ENCODE measurements around the gene GALNT13.

Gene GALNT13

DNA sequence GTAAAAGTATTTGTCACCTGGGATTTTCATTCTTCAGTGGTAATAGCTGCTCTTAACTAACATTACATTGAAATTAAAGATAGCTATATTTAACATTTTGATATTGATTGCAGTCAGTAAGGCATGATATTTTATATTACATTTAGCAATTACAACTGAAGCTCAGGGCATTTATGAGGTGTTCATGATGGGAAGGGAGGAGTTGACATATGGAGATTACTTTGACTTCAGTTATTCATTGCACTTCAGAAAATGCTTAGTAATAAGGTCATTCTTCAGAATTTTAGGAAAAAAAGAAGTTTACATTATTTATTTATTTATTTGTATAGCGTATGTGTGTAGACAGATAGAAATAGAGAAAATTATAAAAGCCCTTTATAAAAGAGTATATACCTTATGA is 352.0 kb downstream of the GALNT13 start:
- DNase-seq (ENCODE audit: low spot score), result no peak

DNA sequence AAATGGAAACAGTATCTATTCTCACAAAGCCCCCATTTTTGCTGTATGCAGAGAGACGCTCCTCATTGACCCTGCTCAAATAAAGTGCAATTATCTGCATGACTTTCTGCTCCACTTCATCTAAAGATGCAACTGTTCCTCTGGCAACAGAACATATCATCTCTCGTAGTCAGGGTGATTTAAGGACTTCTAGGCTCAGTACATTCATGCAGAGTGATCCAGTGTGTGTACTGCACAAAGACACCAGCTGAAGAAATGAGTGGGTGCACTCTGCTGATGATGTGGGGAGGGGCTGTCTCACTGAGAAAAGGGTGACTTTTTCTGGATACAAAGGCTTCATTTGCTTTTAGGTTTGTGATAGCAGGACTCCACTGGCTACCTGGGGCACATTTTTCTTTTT is 355.2 kb downstream of the GALNT13 start:
- DNase-seq (ENCODE audit: low spot score), result no peak

DNA sequence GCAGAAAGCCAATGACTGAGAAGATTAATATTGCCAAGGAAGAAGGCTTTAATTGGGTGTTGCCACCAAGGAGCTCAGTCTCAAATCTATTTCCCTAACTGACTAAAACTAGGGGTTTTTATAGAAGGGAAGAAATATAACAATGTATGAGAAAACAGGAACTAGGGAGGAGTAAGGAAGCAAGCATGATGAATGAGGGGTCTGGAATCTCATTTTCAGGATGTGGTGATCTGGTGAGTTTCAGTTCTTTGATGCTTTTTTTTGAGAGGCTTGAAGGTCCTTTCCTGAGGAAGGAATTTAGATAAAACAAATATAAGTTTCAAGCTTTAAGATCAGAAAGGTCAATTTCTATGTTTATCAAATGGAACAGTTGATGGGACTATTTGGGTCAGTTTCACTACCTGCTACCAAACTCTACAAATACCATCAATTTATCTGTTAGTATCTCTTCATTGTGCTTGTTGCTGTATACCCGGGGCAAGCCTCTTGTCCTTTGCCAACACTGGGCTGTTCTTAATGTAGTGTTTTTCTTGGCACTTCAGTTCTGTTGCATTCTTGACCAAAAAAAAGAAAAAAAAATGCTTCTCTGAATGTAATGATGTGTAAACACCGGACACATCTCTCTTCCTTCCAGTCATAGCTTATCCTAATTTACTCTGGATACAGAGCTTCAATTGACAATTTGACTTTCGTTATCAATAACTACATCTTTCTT is 357.0 kb downstream of the GALNT13 start:
- no peak for DNase-seq (ENCODE audit: low spot score)

DNA sequence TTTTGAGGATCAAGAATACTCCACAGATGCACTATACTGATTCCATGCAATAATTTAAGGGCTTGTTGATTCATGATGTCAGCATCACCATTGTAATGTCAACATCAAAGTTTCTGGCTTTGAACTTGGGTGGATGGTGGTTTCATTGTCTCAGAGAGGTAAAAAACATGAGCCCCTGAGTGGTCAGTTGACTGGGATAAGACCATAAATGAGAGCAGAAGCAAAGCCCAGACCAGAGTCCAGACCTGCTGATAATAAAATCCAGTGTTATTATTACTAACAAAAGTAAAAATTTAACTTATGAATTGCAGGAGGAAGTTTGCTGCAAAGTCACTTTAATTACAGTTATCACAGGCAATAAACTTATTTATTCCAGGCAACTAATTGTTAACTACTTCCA is 358.2 kb downstream of the GALNT13 start:
- no peak for DNase-seq (ENCODE audit: low spot score)

DNA sequence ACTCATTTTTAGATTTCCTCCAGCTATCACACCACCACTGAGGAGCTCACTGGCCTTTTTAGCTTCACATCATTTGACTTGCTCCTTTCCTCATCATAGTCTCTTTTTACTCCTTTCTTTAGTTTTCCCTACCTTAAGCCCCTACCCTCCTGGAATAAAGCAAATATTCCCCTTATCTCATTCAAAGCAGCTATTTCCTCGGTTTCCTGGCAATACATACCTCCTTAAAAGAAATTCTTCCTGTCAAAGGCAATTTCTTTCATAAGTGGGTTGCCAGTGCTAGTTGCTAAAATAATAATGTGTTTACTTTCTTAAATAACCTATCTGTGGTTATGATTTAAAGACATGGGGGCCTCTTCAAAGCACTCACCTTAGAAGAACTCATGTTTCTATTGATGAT is 359.3 kb downstream of the GALNT13 start:
- DNase-seq (ENCODE audit: low spot score), result no peak

DNA sequence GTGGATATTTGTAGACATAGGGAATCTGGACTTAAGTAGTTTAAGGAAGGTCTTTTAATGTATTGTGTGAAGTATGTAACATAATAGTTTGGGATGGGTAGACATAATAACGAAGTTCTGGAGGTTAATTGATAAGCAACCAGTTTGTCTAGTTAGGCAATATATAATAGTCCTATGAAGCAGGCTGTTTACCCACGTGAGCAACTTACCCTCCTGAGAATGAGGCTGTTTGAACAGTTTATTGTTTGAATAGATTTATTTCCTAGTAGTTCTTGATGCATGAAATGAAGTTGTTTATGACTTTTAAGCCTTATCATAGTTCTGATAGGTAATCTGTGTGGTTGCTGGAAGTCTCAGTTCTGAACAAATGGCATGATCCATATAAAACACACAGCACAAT is 361.5 kb downstream of the GALNT13 start:
- DNase-seq (ENCODE audit: low spot score), result no peak

DNA sequence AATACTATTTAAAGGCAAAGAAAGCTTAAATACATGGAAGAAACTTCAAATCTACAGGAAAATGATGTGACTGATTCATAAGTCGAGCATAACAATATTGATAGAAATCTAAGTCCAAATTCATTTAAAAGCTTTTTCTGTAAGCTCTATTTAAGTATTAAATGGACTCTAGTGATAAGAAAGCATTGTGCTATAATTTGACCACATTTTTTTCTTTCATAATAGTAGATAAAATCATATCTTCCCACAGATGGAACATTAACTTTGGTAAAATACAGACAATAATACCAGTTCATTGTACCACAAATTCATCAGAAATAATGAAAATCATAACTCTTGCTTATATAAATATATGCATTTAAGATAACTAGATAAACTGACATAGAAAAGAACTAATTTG is 366.5 kb downstream of the GALNT13 start:
- no peak for DNase-seq (ENCODE audit: low spot score)

DNA sequence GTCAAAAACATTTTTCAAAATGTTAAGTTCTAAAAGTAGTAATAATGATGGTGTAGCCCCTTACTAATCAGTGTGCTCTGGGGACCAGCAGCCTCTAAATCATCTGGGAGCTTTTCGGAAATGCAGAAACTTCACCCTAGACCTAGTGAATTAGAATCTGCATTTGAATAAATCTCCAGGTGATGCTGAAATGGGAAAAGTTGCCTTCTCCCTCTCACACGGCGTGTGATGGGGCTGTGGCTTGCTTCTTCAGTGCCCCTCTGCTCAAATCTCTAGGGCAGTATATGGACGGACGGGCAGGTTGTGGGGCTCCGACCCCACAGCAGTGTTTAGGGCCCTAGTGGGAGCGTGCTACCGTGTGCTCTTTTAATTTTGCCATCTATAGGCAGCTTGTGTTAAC is 368.6 kb downstream of the GALNT13 start:
- DNase-seq (ENCODE audit: low spot score), result no peak

DNA sequence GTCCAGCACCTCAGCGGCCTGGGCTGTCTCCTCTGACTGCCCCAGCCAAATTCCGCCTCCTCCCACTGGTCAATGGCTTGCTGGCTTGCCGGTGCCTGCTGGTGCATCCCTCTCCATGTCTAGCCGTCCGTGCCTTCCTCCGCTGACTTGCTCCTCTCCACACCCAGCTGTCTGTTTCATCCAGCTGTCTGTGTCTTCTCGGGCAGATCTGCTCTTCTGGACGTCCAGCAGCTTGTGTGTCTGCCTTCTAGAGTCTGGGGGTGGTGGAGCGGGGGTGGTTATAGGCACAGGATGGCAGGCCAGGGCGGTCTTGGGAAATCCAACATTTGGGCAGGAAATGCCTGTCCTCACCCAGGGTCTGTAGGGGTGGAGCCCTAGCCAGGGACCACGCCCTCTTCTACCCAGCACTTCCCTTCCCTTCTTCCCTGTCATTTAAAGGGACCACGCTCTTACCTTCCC is 369.2 kb downstream of the GALNT13 start:
- no peak for DNase-seq (ENCODE audit: low spot score)

DNA sequence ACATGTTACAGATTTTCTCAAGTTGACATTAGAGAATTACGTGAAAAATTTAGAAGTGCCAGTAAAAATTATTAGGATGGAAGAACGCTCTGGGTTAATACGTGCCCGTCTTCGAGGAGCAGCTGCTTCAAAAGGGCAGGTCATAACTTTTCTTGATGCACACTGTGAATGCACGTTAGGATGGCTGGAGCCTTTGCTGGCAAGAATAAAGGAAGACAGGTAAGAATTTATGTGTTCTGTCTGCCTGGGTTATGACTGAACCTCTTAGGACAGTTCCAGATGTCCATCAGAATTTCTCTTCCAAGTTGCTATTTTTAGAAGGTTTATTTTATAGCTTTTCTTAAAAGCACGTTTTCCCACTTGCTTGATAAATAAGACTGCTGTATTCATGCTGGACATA is 371.0 kb downstream of the GALNT13 start:
- DNase-seq (ENCODE audit: low spot score), result no peak

DNA sequence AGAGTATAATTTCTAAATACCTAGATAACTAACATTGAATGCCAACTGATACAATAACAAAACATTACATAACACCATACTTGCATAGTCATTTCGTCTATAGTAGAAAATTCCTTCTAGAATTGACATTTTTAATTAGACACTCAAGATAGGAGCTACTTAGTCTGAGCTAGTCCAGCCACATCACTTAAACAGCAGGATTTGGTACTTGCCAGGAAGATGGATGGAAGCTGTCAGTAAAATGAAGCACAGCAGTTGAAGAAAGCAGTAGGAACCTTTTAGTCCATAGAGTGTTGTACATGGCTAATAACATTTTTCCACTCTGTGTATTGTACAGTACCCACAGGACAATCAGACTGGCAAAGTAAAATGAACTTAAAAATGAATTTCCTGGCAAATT is 372.0 kb downstream of the GALNT13 start:
- DNase-seq (ENCODE audit: low spot score), result no peak

DNA sequence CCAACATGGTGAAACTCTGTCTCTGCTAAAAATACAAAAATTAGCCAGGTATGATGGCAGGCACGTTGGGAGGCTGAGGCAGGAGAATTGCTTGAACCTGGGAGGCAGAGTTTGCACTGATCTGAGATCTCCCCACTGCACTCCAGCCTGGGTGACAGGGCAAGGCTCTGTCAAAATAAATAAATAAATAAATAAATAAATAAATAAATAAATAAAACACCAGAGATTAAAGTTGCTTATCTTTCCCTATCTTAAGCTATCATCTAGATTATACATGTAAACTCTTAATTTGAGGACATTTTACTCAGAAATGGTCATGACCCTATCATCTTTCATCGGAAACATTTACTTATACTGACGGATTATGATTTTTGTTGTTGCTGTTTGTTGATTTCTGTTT is 373.2 kb downstream of the GALNT13 start:
- DNase-seq (ENCODE audit: low spot score), result no peak

DNA sequence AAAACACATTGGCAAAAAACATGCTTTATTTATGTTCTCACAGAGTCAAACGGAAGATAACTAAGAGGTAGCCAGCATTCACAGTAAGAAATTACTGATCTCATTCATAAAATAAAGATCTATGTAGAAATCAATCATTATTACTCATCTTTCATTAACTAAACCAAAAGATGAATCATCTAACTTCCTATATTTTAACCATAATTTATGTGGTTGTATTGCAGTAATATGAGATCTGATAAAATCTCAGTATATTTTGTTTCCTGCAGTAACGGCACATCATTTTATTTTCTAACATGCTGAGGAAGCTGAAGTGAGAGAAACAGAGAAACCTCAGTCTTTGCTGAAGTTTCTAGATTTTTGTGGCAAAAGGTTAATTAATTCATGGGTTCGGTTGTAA is 375.8 kb downstream of the GALNT13 start:
- no peak for DNase-seq (ENCODE audit: low spot score)

DNA sequence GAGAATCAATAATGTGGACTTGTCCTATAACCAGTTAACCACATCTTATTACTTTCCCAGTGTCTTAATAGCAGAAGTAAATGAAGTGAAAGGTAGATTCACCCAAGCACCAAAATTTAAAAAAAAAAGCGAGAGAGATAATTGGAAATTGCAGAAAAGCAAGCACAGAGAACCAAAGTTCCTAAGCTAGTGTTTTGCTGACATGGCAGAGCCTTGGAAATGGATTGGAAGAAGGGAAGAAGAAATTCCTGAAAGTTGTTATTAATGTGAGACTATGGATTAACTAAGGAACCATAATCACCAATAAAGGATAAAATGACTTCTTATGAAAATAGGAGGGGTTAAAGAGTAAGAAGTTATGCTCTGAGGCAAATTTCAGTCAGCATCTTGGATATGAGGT is 384.4 kb downstream of the GALNT13 start:
- no peak for DNase-seq (ENCODE audit: low spot score)

DNA sequence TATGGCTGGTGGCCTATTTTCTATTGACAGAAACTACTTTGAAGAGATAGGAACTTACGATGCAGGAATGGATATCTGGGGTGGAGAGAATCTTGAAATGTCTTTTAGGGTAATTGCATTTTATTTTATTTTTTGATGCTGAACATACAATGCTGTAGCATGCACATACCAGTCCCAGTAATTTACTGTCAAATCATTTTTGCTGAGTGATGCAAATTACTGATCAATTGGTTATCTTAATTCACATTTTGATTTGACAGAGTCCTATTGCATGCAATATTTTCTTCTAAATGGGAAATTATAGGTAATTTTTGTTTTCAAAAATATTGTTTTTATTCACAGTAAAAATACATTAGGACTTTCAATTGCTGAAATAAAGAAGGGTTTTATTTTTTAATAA is 387.3 kb downstream of the GALNT13 start:
- no peak for DNase-seq (ENCODE audit: low spot score)

DNA sequence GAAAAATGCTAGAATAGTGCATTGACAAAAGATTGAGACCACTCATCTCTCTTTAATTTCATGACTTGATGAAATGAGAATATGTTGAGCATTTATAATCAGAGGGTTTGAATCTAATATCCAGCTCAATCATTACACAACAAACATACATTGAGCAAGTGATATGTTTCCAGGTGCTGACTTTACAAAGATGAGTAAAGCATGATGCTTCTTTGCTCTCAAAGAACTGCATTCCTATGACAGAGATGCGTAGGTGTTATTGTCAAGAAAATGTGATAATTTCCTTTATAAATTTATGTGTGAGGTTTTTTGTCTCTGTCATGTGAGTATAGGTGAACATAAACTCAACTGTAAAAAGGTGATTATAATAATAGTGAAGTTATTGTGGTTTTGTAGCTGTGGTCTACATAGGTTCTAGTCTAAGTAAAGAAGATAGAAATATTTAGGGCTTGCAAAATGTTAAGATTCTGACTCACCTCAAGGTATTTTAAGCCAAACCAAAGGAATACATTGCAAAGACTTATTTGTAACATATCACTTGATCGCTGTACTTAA is 389.8 kb downstream of the GALNT13 start:
- no peak for DNase-seq (ENCODE audit: low spot score)

DNA sequence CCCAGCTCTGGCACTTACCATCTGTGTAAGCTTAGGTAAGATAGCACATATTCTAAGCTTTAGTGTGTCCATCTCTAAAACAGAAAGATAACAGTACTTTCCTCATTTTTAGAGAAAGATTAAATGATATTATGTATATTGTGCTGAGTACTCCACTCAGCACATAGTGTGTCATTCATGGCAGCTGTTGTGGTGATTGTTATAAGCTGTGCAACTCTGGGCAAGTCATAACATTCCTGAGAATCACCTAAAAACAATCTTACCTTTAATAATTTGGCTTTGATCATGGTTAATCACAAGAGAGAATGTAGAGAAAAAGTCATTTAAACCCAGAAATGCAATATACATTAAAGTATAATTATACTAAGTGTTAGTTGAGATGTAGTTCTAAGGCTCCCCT is 391.5 kb downstream of the GALNT13 start:
- DNase-seq (ENCODE audit: low spot score), result no peak

DNA sequence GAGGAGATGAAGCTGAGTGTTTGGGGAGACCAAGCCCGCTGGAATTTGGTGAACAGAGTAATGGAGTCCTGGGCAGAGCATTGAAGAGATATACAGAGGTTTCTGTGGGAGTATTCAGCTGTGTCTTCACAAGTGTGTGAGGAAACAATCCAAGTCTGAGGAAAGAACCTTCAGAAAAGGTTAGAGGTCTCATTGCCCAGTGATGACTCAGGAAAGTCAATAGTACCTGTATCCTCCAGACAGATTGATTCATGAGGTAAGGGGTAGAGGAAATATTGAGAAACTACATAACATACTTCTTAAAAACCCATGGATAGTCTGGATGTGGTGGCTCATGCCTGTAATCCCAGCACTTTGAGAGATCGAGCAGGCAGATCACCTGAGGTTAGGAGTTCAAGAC is 392.3 kb downstream of the GALNT13 start:
- DNase-seq (ENCODE audit: low spot score), result no peak

DNA sequence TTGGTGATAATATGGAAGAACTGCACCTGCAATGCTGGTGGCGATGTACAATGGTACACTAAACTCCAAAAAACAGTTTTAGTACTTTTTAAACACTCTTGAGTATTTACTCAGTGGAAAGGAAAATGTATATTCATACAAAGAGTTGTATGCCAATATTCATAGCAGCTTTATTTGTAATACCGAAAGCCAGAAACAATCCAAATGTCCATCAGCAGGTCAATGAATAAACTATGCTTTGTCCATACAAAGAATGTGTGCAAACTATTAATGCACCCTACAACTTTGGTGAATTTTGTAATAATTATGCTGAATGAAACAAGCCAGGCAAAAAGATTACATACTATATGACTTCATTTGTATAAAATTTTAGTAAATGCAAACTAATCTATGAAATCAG is 396.3 kb downstream of the GALNT13 start:
- DNase-seq (ENCODE audit: low spot score), result no peak

DNA sequence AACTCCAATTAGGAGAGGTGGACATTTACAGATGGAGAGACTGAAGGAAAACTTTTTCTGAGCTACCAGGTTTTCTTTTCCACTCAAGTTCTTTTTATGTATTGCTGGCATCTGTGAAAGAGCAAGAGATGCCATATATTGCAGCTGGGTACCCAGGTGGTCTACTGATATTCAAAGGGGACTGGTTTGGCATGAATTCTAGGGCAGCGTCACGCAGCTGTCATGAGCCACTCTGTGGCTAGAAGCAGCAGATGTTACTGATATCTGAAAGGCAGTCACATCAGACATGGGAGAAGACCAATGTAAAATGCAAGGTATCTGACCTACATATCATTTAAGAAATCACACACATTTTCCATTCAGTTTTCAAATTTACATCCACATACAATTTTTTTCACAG is 408.8 kb downstream of the GALNT13 start:
- no peak for DNase-seq (ENCODE audit: low spot score)

DNA sequence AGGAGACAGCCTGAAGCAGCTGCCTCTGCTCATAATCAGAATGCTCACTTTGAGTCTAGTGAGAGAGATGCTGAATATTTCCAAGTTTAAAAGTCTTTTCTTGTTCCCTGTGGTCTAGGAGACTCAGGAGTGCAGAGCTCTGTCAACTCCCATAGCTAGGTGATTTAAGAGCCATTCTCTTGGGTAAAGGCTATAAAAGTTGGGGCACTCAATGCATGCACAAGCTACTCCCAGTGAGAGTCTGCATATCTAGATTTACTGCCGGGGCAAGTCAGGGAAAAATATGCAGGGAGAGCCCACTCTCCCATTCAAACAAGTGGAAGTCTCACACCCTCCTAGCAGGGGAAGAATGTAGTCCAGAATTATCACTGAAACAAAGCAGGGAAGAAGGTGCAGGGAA is 418.1 kb downstream of the GALNT13 start:
- DNase-seq (ENCODE audit: low spot score), result no peak

DNA sequence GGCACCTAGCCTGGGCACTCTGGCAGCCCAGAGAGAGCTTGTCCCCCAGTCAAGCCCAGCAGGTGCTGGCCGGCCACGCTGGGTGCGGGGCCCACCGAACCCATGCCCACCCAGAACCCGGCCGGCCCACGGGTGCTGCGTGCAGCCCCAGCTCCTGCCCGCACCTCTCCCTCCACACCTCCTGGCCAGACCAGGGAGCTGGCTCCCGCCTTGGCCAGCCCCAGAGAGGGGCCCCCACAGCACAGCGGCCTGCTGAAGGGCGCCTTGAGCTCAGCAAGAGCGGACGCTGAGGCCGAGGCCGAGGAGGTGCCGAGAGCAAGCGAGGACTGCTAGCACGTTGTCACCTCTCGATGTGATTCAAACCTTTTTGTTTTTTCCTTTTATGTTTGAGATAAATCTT is 419.8 kb downstream of the GALNT13 start:
- no peak for DNase-seq (ENCODE audit: low spot score)

DNA sequence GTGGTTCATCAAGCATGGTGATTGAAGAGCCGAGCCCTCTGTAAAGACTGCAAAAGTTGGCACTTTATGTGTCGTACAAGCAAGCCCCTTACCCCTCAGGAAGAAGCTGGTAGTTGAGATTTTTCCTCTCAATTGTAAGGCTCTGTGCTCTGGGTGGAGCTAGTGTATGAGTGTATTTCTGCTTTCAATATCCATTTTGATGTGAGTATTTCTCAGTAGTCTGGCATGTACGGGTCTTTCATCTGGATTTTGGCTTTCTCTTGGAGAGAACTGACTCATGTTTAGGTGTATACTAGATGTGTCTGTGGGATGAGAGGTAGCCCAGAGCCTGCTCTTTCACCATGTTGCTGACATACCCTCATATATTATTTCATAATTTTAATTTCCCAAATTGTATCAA is 420.2 kb downstream of the GALNT13 start:
- no peak for DNase-seq (ENCODE audit: low spot score)

DNA sequence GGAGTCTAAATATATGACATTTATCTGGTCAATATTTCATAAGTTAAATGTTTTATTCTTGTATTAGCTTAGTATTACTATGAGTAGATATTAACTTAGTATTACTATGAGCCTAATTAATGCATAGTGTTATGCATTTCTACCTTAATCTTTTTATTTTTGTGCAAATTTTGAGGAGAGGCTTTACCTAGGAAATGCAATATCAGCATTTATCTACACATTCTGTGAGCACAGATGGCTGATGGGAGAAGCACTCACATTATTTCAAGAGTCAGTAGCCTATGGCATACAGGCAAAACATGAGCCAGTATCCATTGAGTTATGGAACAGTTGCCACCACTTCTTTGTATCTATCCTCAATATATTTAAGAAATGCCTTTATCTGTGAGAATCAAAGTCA is 422.1 kb downstream of the GALNT13 start:
- DNase-seq (ENCODE audit: low spot score), result no peak

Data from RKO (cell line).